Endothelial cell of umbilical vein (primary cell): ENCODE results near the gene SHISA6. TPM values are rescaled to one million over a fixed set of nuclear protein-coding genes. Genes with fewer than 3 reads are reported as not detected.

ENCODE experiments used
- BruUV-seq: library from RNA; stranded (reverse); fragments of 400-500 nt; replicated peaks from 2 replicates; lab custom pipeline; 2021; lab: Mats Ljungman, UMichigan
- CTCF ChIA-PET: fragments of 300-600, 350-600 bp; sonication (Branson Sonifier 250); formaldehyde crosslinking; loops from one replicate; lab custom pipeline; 2021; ENCODE audit warnings: antibody characterized with exemption, inconsistent platforms; lab: Charles Lee
- POLR2A ChIA-PET: fragments of 300-600, 350-600 bp; sonication (Branson Sonifier 250); formaldehyde crosslinking; loops from one replicate; lab custom pipeline; 2021; ENCODE audit warnings: antibody characterized with exemption, inconsistent platforms; lab: Charles Lee
- DNase-seq: peaks from one replicate; pipeline ENCODE4 v3.0.0-alpha.2; 2011; ENCODE audit warnings: low read depth, low spot score
- FAIRE-seq: peaks from 2 replicates; lab custom pipeline; 2011; peaks lifted over from hg19 to GRCh38; lab: Jason Lieb, UNC
- H2AFZ ChIP-seq: 2 replicates; pipeline ENCODE4 v1.6.0; 2012; ENCODE audit warnings: low read depth, low read length, control low read depth, inconsistent platforms
- H3K27ac ChIP-seq: 2 replicates; pipeline ENCODE4 v1.5.1; 2011; ENCODE audit warnings: low read depth, mild to moderate bottlenecking, control low read depth, low read length, moderate library complexity; ENCODE audit not compliant: insufficient read depth
- H3K27me3 ChIP-seq, 2 experiments: 2 replicates each; pipeline versions ENCODE4 v1.6.0 to v1.6.1; 2011; ENCODE audit warnings: low read length in 2 of 2, mixed read lengths in 1 of 2; ENCODE audit not compliant: control insufficient read depth in 2 of 2, insufficient read depth in 2 of 2
- H3K36me3 ChIP-seq, 2 experiments: 2 replicates in 1 of 2; 3 replicates in 1 of 2; pipeline ENCODE4 v1.5.1; 2011; ENCODE audit warnings: low read length in 2 of 2, mild to moderate bottlenecking in 1 of 2, moderate library complexity in 1 of 2; ENCODE audit not compliant: control insufficient read depth in 2 of 2, insufficient read depth in 2 of 2; ENCODE audit errors: extremely low read depth in 1 of 2
- H3K4me1 ChIP-seq: 3 replicates; pipeline ENCODE4 v1.5.1; 2011; ENCODE audit warnings: mild to moderate bottlenecking, low read length; ENCODE audit not compliant: control insufficient read depth, insufficient read depth; ENCODE audit errors: extremely low read depth
- H3K4me2 ChIP-seq: 2 replicates; pipeline ENCODE4 v1.6.1; 2011; ENCODE audit warnings: low read length, control low read depth, mixed read lengths; ENCODE audit not compliant: insufficient read depth
- H3K4me3 ChIP-seq, 3 experiments: fragments of 200-600 bp in 1 of 3; sonication (generic), shearing (Covaris generic) in 1 of 3; replicated peaks in 1 of 3; 2 replicates each; pipeline ENCODE4 v1.5.1; 2011 to 2016; ENCODE audit warnings: control low read depth in 3 of 3, low read length in 3 of 3, mild to moderate bottlenecking in 2 of 3, inconsistent platforms in 1 of 3, low read depth in 1 of 3, moderate library complexity in 1 of 3; ENCODE audit not compliant: insufficient read depth in 1 of 3
- H3K79me2 ChIP-seq: 2 replicates; pipeline ENCODE4 v1.6.0; 2012; ENCODE audit warnings: low read length, inconsistent platforms; ENCODE audit not compliant: control insufficient read depth, insufficient read depth
- H3K9ac ChIP-seq: replicated peaks from 2 replicates; pipeline ENCODE3; 2011; ENCODE audit warnings: low read length, control low read depth; ENCODE audit not compliant: insufficient read depth; ENCODE audit errors: extremely low read depth
- H3K9me1 ChIP-seq: replicated peaks from 3 replicates; pipeline ENCODE4 v1.6.0; 2011; ENCODE audit warnings: mild to moderate bottlenecking, low read length; ENCODE audit not compliant: control insufficient read depth, insufficient read depth; ENCODE audit errors: extremely low read depth
- H3K9me3 ChIP-seq: replicated peaks from 2 replicates; pipeline ENCODE4 v1.5.1; 2012; ENCODE audit warnings: low read length, inconsistent platforms; ENCODE audit not compliant: control insufficient read depth, insufficient read depth
- H4K20me1 ChIP-seq: replicated peaks from 2 replicates; pipeline ENCODE3; 2011; ENCODE audit warnings: mild to moderate bottlenecking, low read length; ENCODE audit not compliant: control insufficient read depth, insufficient read depth; ENCODE audit errors: extremely low read depth
- EZH2 ChIP-seq: IDR thresholded peaks from 2 replicates; pipeline ENCODE4 v1.6.1; 2012; ENCODE audit warnings: borderline replicate concordance, low read depth, mild to moderate bottlenecking, moderate library complexity, low read length, inconsistent platforms; ENCODE audit not compliant: severe bottlenecking
- FOS ChIP-seq: IDR thresholded peaks from 2 replicates; pipeline ENCODE4 v1.6.1; 2011; ENCODE audit warnings: mild to moderate bottlenecking, low read length, moderate library complexity, borderline replicate concordance; ENCODE audit not compliant: insufficient read depth
- GATA2 ChIP-seq: IDR thresholded peaks from 2 replicates; pipeline ENCODE4 v1.7.0; 2011; ENCODE audit warnings: low read depth, mild to moderate bottlenecking, moderate library complexity, mixed read lengths, low read length; ENCODE audit not compliant: insufficient read length, insufficient read depth
- JUN ChIP-seq: IDR thresholded peaks from 2 replicates; pipeline ENCODE4 v1.6.1; 2011; ENCODE audit warnings: borderline replicate concordance, low read depth; ENCODE audit not compliant: insufficient read length, insufficient read depth
- MYC ChIP-seq: IDR thresholded peaks from one replicate; pipeline ENCODE4 v1.6.1; 2011; ENCODE audit warnings: mild to moderate bottlenecking, low read depth, low read length
- POLR2A ChIP-seq: IDR thresholded peaks from 2 replicates; pipeline ENCODE4 v1.6.1; 2012; ENCODE audit warnings: low read depth, mild to moderate bottlenecking, control low read depth, low read length
- POLR2AphosphoS5 ChIP-seq: IDR thresholded peaks from 2 replicates; pipeline ENCODE4 v1.6.1; 2012; ENCODE audit warnings: low read depth, mild to moderate bottlenecking, control low read depth, low read length, moderate library complexity; ENCODE audit not compliant: insufficient read depth
- dilution Hi-C: fragments of 300-500 bp; cut with MboI; formaldehyde crosslinking; loops from one replicate; pipeline ENCODE4 v1.15.0; 2019; ENCODE audit warnings: low sequenced_read_pairs; ENCODE audit not compliant: extremely low pct_ligation_motif_present
- intact Hi-C: fragments of 100-400 bp; cut with micrococcal nuclease; formaldehyde crosslinking; loops from one replicate; pipeline ENCODE4 v1.10.0; 2022
- polyA plus RNA-seq, 4 experiments: library from polyadenylated mRNA; depleted of rRNA in 3 of 4; stranded (reverse) in 3 of 4; unstranded in 1 of 4; fragments of >200 nt; gene quantifications; 2 replicates each; pipeline versions ENCODE4 v1.2.1 to v1.2.3, GENCODE V29; 2011 to 2012; ENCODE audit warnings: missing spikeins in 1 of 4
- total RNA-seq: library from RNA; stranded (reverse); gene quantifications from 2 replicates; pipeline ENCODE4 v1.2.3, GENCODE V29; 2021
- TF ChIP-seq, protein P1 (sequence below), 2 donors: IDR thresholded peaks; 1 replicate in 1 of 2; 2 replicates in 1 of 2; pipeline ENCODE4 v1.5.1; 2011; ENCODE audit warnings: low read length in 2 of 2, mild to moderate bottlenecking in 2 of 2, moderate library complexity in 2 of 2, control low read depth in 1 of 2, inconsistent platforms in 1 of 2, low read depth in 1 of 2; ENCODE audit not compliant: insufficient read depth in 1 of 2; ENCODE audit errors: extremely low read depth in 1 of 2
- TF ChIP-seq, protein P2 (sequence below): IDR thresholded peaks from 2 replicates; pipeline ENCODE4 v1.6.1; 2011; ENCODE audit not compliant: insufficient read depth, insufficient read length

The SHISA6 gene
- total and polyA plus RNA-seq, 2 donors (not counting 3 experiments of a cell fraction or from before 2014, with no cell fraction given), result not detected

DNA sequence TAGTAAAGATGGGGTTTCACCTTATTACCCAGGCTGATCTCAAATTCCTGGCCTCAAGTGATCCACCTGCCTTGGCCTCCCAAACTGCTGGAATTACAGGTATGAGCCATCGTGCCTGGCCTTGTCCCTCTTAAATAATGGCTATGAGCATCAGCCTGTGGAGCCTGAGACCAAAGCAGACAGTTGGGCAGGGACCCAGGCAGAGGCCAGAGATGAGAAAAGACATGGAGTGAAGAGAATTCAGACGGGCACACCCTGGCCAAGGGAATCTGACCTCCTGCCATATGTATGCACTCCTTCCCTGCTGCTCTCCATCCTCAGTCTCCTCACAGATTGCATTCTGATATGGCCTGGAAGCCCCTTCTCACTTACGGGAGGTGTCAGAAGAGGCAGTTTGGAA is 258.9 kb downstream of the SHISA6 start:
- H3K27ac ChIP-seq, result no peak overlapping the region
- no peaks in the 10 kb centered on the region for H3K9me1 ChIP-seq
- dilution Hi-C loops, result no loop called here
- H3K4me1 ChIP-seq, result no peaks in the 10 kb centered on the region
- ChIA-PET POLR2A (no interaction called here), CTCF (no interaction called here)
- H3K9ac ChIP-seq, result no peak overlapping the region
- H4K20me1 ChIP-seq, result no peaks in the 10 kb centered on the region
- no peak overlapping the region for H2AFZ ChIP-seq
- FAIRE-seq (no peak), DNase-seq (no peak)
- no peak overlapping the region for H3K4me2 ChIP-seq
- H3K36me3 ChIP-seq, result no peaks in the 10 kb centered on the region
- TF ChIP-seq EZH2, result no peak
- no peak for TF ChIP-seq MYC
- no peak for TF ChIP-seq FOS
- TF ChIP-seq, protein P1, sequence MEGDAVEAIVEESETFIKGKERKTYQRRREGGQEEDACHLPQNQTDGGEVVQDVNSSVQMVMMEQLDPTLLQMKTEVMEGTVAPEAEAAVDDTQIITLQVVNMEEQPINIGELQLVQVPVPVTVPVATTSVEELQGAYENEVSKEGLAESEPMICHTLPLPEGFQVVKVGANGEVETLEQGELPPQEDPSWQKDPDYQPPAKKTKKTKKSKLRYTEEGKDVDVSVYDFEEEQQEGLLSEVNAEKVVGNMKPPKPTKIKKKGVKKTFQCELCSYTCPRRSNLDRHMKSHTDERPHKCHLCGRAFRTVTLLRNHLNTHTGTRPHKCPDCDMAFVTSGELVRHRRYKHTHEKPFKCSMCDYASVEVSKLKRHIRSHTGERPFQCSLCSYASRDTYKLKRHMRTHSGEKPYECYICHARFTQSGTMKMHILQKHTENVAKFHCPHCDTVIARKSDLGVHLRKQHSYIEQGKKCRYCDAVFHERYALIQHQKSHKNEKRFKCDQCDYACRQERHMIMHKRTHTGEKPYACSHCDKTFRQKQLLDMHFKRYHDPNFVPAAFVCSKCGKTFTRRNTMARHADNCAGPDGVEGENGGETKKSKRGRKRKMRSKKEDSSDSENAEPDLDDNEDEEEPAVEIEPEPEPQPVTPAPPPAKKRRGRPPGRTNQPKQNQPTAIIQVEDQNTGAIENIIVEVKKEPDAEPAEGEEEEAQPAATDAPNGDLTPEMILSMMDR (IDR thresholded peaks at IDR 0.05; ENCODE audit: extremely low read depth in 1 of 2, insufficient read depth in 1 of 2, low read depth in 1 of 2, low read length in 2 of 2), result no peak
- TF ChIP-seq POLR2AphosphoS5, result no peak
- no peak for TF ChIP-seq GATA2
- TF ChIP-seq POLR2A, result no peak
- TF ChIP-seq JUN, result no peak
- TF ChIP-seq, protein P2, sequence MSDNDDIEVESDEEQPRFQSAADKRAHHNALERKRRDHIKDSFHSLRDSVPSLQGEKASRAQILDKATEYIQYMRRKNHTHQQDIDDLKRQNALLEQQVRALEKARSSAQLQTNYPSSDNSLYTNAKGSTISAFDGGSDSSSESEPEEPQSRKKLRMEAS, result no peak
- H3K9me3 ChIP-seq, result no peaks in the 10 kb centered on the region
- no peak overlapping the region for H3K4me3 ChIP-seq
- no TSS peak for BruUV-seq
- intact Hi-C loops, result no loop called here
- H3K79me2 ChIP-seq, result no peaks in the 10 kb centered on the region
- H3K27me3 ChIP-seq, result no peaks in the 10 kb centered on the region
